ENCODE results near the gene PUM2. TPM values are rescaled to one million over a fixed set of nuclear protein-coding genes. Genes with fewer than 3 reads are reported as not detected.

The PUM2 gene
- total and polyA plus RNA-seq, 2 of the 13 experiments (the other 11 are each of a cell fraction or from before 2014, with no cell fraction given), result 69.6 to 69.8 TPM

DNA sequence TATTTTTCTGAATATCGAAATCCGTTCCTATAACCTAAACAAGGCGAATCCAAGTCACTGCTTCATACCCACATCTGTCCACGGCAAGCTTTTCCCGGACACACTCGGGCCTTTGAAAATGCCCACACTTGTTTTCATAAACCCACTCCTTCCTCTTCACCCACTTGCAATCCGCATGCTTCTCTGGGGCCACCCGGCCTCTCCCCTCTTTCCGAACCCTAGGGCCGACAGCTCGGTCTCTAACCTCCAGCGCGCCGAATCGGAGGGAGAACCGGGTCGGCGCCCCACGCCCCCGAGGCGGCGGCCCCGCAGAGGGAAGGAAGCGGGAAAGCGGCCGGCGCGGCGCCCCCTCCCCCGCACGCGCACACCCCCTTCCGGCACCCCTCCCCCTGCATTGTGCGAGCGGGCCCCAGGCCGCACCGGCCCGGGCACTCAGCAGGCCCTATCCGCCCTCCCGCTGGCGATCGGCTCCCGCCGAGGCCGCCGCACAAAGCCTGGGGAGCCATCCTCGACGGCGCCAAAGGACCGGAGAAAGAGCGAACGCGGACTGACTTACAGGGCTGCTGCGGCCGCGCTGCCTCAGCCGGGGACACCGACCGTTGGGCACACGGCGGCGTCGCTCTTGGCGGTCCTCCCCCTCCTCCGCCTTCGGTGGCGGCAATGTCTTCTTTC lies 467 bp downstream of the PUM2 start (continued):
- TF ChIP-seq, protein P1, sequence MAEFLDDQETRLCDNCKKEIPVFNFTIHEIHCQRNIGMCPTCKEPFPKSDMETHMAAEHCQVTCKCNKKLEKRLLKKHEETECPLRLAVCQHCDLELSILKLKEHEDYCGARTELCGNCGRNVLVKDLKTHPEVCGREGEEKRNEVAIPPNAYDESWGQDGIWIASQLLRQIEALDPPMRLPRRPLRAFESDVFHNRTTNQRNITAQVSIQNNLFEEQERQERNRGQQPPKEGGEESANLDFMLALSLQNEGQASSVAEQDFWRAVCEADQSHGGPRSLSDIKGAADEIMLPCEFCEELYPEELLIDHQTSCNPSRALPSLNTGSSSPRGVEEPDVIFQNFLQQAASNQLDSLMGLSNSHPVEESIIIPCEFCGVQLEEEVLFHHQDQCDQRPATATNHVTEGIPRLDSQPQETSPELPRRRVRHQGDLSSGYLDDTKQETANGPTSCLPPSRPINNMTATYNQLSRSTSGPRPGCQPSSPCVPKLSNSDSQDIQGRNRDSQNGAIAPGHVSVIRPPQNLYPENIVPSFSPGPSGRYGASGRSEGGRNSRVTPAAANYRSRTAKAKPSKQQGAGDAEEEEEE (CRISPR knock-in tag; IDR thresholded peaks at IDR 0.05; ENCODE audit: borderline replicate concordance), result no peak
- peak; percentile 39; the same call in 1 of the 2 replicates for TF ChIP-seq ELF1 (CRISPR knock-in tag; IDR thresholded peaks at IDR 0.05)
- TF ChIP-seq, protein P2, sequence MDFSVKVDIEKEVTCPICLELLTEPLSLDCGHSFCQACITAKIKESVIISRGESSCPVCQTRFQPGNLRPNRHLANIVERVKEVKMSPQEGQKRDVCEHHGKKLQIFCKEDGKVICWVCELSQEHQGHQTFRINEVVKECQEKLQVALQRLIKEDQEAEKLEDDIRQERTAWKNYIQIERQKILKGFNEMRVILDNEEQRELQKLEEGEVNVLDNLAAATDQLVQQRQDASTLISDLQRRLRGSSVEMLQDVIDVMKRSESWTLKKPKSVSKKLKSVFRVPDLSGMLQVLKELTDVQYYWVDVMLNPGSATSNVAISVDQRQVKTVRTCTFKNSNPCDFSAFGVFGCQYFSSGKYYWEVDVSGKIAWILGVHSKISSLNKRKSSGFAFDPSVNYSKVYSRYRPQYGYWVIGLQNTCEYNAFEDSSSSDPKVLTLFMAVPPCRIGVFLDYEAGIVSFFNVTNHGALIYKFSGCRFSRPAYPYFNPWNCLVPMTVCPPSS (IDR thresholded peaks at IDR 0.05), result no peak
- no peak for TF ChIP-seq CEBPZ (IDR thresholded peaks at IDR 0.05; ENCODE audit: low read length)
- TF ChIP-seq AHR (CRISPR knock-in tag; IDR thresholded peaks at IDR 0.05), result 0 out of 2 replicates have a peak, but pooled peaks have one; percentile 65
- peak; percentile 55; the same call in 1 of the 2 replicates for TF ChIP-seq MED13 (CRISPR knock-in tag; IDR thresholded peaks at IDR 0.05)
- no peak for TF ChIP-seq PLSCR1 (CRISPR knock-in tag; IDR thresholded peaks at IDR 0.05; ENCODE audit: borderline replicate concordance)
- TF ChIP-seq RCOR2 (CRISPR knock-in tag; IDR thresholded peaks at IDR 0.05), result no peak
- TF ChIP-seq, protein P3, sequence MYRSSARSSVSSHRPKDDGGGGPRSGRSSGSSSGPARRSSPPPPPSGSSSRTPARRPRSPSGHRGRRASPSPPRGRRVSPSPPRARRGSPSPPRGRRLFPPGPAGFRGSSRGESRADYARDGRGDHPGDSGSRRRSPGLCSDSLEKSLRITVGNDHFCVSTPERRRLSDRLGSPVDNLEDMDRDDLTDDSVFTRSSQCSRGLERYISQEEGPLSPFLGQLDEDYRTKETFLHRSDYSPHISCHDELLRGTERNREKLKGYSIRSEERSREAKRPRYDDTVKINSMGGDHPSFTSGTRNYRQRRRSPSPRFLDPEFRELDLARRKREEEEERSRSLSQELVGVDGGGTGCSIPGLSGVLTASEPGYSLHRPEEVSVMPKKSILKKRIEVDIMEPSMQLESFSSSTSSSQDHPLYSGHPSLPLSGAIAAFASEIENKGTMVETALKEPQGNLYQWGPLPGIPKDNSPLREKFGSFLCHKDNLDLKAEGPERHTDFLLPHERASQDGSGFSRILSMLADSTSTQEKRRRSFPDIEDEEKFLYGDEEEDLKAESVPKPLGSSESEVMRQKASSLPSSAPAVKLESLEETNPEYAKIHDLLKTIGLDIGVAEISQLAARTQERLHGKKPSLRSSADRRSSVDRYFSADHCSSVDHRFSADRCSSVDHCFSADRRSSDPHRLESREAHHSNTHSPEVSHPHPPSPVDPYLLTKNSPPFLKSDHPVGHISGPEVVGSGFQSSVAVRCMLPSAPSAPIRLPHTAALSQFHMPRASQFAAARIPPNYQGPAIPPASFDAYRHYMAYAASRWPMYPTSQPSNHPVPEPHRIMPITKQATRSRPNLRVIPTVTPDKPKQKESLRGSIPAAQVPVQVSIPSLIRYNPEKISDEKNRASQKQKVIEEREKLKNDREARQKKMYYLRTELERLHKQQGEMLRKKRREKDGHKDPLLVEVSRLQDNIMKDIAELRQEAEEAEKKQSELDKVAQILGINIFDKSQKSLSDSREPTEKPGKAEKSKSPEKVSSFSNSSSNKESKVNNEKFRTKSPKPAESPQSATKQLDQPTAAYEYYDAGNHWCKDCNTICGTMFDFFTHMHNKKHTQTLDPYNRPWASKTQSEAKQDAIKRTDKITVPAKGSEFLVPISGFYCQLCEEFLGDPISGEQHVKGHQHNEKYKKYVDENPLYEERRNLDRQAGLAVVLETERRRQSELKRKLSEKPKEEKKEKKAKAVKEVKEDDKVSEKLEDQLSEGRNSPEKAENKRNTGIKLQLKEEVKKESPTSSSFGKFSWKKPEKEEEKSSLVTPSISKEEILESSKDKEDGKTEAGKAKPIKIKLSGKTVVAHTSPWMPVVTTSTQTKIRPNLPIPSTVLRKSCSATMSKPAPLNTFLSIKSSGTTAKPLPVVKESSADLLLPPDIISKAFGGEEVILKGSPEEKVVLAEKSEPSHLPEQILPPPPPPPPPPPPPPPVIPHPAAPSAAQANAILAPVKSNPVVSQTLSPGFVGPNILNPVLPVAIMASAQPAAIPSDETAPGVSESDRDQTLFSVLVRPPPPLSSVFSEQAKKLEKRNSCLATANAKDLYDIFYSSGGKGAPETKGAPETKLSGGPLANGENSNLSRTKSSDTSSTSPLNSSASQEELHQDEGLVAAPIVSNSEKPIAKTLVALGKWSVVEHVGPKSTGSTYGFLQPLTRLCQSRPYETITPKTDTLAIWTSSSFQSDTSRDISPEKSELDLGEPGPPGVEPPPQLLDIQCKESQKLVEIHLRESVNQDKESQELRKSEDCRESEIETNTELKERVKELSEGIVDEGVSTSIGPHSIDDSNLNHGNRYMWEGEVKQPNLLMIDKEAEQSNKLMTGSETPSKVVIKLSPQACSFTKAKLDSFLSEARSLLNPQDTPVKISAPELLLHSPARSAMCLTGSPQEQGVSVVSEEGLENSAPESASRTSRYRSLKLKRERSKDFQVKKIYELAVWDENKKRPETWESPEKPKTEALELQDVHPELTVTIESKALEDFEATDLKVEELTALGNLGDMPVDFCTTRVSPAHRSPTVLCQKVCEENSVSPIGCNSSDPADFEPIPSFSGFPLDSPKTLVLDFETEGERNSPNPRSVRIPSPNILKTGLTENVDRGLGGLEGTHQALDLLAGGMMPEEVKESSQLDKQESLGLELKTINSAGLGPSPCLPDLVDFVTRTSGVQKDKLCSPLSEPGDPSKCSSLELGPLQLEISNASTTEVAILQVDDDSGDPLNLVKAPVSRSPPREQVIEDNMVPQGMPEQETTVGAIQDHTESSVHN (CRISPR knock-in tag; IDR thresholded peaks at IDR 0.05), result no peak
- no peak for TF ChIP-seq SP140L (CRISPR knock-in tag; IDR thresholded peaks at IDR 0.05; ENCODE audit: borderline replicate concordance)
- TF ChIP-seq ZNF3 (CRISPR knock-in tag; IDR thresholded peaks at IDR 0.05), result no peak
- peak; percentile 77; the same call in 1 of the 2 replicates for TF ChIP-seq EEA1 (CRISPR knock-in tag; IDR thresholded peaks at IDR 0.05; ENCODE audit: borderline replicate concordance)
- no peak for TF ChIP-seq SIX1 (CRISPR knock-in tag; IDR thresholded peaks at IDR 0.05; ENCODE audit: borderline replicate concordance)
